NT2/D1 (cell line): Measurements from ENCODE around the gene CELF2.

Experiments
- SUZ12 ChIP-seq: IDR thresholded peaks from 2 replicates; pipeline ENCODE4 v1.6.1; 2011; ENCODE audit not compliant: insufficient read length, insufficient read depth; ENCODE audit errors: extremely low read depth
- ZNF274 ChIP-seq: IDR thresholded peaks from 2 replicates; pipeline ENCODE4 v1.6.1; 2011; ENCODE audit warnings: mild to moderate bottlenecking, low read depth, low read length

GRCh38 chr10:11358011-11358410, 340.3 kb downstream of the CELF2 start:
- no peak for TF ChIP-seq ZNF274
- no peak for TF ChIP-seq SUZ12
